Cerebellar nuclear complex (tissue), 1 donor: ENCODE results near the gene ATP6V0A1.
"Not testable (repeated sequence)": the region's sequence is repeated elsewhere in the genome, so short reads cannot be mapped to it uniquely, and the experiment has no call there.

ENCODE experiments used
- DNase-seq, 2 experiments: peaks; one replicate each; lab custom pipeline; 2025; lab: John Stamatoyannopoulos, UW

The ATP6V0A1 gene

DNA sequence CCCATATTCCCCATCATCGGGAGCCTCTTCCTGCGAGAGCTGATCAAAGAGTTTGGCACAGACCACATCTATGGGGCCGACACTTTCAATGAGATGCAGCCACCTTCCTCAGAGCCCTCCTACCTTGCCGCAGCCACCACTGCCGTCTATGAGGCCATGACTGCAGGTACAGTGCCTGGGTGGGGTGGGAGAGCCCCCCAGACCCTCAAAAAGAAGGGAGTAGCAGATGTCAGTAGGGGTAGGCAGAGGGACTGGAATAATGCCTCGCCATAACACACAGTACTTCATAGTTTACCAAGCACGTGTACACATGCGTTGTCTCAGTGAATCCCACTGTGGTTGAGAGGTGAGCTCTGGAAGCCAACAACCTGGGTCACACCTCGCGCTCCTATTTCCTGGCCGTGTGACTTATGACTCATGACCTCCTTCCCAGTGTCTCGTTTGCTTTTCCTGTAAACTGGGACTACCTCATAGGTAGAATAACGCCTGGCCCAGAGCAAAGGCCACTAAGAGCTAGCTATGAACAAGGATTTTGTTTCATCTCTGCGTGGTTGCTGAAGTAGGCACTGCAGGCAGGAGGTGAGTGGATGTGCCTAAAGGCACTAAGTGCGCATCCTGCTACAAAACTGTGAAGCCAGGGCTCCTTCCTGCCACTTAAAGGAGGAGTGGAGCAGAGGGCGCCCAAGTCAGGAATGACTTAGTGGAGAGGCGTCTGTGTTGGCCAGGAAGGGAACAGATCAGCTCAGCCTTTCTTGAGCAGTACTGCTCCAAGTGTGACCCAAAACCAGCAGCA is 82.6 kb downstream of the ATP6V0A1 start:
- no peak for DNase-seq

DNA sequence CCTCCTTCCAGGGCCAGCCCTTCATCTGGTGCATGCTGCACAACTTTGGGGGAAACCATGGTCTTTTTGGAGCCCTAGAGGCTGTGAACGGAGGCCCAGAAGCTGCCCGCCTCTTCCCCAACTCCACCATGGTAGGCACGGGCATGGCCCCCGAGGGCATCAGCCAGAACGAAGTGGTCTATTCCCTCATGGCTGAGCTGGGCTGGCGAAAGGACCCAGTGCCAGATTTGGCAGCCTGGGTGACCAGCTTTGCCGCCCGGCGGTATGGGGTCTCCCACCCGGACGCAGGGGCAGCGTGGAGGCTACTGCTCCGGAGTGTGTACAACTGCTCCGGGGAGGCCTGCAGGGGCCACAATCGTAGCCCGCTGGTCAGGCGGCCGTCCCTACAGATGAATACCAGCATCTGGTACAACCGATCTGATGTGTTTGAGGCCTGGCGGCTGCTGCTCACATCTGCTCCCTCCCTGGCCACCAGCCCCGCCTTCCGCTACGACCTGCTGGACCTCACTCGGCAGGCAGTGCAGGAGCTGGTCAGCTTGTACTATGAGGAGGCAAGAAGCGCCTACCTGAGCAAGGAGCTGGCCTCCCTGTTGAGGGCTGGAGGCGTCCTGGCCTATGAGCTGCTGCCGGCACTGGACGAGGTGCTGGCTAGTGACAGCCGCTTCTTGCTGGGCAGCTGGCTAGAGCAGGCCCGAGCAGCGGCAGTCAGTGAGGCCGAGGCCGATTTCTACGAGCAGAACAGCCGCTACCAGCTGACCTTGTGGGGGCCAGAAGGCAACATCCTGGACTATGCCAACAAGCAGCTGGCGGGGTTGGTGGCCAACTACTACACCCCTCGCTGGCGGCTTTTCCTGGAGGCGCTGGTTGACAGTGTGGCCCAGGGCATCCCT is 84.8 kb downstream of the ATP6V0A1 start:
- DNase-seq, result no peak

DNA sequence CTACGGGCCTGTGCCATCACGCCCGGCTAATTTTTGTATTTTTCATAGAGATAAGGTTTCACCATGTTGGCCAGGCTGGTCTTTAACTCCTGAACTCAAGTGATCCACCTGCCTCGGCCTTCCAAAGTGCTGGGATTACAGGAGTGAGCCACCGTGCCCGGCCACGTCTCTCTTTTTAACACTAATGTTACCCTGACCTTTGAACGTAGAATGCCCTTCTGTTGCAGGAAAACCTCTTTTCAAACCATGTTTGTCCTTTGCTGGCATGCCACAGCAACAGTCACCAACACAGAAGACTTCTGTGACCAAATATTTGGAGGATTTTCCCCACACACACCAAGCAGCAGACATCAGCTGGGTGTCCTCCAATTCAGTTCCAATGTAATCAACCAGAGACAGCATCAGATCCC is 86.2 kb downstream of the ATP6V0A1 start:
- no peak for DNase-seq

DNA sequence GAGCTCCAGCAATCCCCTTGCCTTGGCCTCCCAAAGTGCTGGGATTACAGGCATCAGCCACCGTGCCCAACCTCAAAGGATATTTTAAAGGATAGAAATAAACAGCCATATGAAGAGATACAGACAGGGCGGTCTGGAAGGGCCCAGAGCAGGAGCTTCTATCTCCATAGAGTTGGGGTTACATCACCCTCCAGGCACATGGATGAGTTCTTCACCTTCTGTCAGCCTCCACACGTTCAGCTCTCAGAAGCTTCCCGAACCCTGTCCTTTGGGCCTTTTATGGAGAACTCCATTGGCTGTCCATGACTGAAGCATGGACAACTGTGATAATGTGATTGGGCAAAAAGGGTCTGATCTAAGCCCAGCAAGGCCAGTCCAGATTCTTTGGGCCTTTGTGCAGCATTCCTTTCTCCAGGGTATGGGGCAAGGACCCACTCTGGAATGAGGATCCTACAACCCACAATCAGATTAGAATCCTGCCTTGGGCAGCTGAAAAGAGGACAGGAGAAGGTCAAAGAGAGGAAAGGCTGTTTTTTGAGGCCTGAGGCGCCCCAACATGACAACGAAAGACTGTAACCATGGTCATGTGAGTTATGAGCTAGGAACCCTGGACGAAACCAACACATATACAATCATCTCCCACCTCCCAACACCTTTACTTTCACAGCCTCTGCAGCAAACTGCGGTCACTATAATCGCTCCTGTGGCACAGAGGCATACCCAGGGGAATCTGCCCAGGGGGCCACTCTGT is 87.3 kb downstream of the ATP6V0A1 start:
- DNase-seq, result not testable (repeated sequence)

- no peak for DNase-seq
Measured at GRCh38 chr17:42547001-42547461, 88.4 kb downstream of the ATP6V0A1 start.

DNA sequence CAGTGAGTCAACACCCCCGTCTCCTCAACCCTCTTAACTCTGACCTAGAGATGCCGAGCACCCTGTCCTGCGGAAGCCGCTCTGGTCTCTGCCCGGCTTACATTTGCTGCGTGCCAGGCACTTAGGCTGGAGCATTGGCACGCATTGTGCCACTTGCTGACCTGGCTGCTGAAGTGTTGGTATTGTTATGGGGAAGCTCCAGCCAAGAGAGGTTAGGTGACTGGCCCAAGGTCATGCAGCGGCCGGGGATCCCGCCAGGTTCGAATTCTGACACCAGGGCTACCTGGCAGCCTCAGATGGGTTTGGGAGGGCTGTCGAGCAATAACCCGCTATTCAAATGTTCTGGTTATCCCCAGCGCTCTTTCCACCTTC is 89.0 kb downstream of the ATP6V0A1 start:
- DNase-seq, result no peak

DNA sequence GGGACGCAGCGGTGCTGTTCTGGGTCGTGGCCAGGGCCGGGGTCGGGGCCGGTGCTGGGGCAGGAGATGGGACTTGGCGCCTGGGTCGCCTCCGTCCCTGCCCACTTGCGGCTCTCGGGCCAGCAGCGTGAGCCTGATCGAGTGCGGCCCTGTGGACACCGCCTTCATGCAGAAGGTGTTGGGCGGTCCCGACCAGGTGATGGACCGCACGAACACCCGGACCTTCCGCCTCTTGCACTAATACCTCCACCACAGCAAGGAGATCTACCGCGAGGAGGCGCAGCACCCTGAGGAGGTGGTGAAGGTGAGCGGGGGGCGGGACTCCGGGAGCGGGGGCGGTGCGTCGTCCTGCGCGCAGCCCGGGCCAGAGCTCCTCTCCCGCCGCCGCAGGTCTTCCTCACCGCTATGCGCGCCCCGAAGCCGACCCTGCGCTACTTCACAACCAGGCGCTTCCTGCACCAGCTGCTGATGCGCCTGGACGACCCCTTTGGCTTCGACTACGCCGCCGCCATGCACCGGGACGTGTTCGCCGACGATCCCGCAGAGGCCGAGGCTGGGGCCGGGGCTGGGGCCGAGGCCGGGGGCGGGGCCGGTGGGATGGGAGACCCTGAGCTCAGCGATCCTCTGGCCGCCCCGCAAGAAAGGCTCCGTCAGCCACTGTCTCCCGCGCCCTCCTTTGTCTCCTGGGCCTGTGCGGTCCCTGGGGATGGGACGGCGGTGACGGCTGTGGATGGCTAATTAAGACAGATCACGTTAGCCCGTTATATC is 89.6 kb downstream of the ATP6V0A1 start:
- no peak for DNase-seq

GRCh38 chr17:42548993-42549755 is 90.5 kb downstream of the ATP6V0A1 start:
- no peak for DNase-seq

DNA sequence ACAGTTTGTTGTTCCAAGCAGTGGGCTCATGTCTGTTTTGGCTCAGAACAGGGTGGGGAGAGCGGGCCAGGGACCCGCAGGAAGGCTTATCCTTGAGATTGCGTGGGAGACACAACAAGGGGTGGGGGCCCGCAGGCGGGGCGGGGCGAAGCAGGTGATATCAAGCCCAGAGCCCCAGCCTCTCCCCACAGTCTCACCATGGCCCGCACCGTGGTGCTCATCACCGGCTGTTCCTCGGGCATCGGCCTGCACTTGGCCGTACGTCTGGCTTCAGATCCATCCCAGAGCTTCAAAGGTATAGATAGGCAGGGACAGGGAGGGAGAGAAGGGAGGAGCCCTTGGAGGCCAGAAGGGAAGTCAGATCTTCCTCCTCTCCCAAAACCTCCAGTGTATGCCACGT is 94.1 kb downstream of the ATP6V0A1 start, which contains the start of gene HSD17B1:
Gene HSD17B1, plus strand, starts transcription at position 188 of the 400 bp plus-strand sequence. Its CDS starts 11 bp downstream, at position 199.
- not testable (repeated sequence) for DNase-seq

GRCh38 chr17:42553161-42553818 is 94.6 kb downstream of the ATP6V0A1 start:
- no peak for DNase-seq

DNA sequence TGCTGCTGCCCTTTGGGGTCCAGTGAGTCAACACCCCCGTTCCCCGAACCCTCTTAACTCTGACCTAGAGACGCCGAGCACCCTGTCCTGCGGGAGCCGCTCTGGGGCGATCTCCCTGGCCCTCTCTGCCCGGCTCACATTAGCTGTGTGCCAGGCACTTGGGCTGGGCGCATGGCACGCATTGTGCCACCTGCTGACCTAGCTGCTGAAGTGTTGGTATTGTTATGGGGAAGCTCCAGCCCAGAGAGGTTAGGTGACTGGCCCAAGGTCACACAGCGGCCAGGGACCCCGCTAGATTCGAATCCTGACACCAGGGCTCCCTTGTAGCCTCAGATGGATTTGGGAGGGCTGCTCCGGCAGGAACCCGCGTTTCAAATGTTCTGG is 95.2 kb downstream of the ATP6V0A1 start:
- no peak for DNase-seq

- DNase-seq, result peak in 1 of 2 experiments; percentile 53
Measured at GRCh38 chr17:42554250-42555121, 95.8 kb downstream of the ATP6V0A1 start.

DNA sequence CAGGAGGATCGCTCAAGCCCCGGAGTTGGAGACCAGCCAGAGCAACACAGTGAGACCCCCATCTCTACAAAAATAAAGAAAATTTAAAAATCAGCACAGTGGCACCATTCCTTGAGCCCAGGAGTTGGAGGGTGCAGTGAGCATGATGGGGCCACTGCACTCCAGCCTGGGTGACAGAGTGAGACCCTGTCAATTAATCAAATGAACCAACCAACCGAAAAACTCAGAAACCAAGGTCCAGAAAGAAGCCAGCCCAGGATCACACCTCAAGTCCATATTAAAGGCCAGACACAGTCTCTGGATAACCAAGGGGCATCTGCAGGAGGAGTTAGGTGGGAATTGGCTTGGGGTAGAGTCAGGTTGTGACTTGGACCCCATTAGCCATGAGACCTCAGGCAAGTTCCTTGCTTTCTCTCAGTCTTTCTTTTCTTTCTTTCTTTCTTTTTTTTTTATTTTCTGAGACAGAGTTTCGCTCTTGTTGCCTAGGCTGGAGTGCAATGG is 96.5 kb downstream of the ATP6V0A1 start:
- no peak for DNase-seq

- not testable (repeated sequence) for DNase-seq
Measured at GRCh38 chr17:42555961-42556617, 97.4 kb downstream of the ATP6V0A1 start.

- DNase-seq, result no peak
Measured at GRCh38 chr17:42559075-42559474, 100.4 kb downstream of the ATP6V0A1 start.

DNA sequence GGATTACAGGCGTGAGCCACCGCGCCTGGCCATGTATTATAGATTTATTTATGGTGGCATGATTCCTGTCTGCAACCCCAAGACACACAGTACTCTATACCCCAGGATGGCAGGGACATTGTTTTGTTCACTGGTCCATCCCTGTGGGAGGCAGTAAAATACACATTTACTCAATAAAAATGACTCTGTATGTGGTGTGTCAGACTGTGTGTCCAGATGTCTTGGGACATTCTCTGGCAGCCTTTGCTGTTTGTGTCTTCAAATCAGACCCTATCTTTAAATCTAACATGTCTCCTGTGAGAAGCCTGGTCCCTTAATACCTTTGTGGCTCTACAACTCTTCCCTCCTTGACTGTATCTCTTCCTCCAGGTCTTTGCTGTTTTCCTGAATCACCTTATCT is 101.6 kb downstream of the ATP6V0A1 start:
- no peak for DNase-seq

DNA sequence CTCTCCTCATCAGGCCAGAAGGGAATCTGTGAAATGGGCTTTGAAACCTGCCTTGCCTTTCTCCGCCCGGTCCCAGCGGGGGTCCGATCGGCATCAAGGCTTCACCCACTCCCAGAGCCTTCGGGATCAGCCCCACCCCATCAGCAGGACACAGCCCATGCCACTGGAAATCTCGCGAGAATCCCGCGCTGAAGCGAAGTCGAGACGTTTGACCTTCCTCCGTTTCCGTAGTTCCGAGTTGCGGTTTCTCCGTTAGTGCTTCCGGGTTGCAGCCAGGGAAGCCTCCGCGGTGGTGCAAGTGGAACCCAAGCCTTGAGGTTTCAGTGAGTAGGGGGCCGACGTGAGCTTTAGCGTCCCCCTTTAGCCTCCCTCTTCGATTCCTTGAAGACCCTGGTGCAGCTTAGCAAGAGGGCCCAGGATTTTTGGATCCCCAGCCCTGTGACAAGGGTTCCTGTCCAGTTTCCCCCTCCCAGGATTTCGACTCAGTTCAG is 103.3 kb downstream of the ATP6V0A1 start, which contains the start of gene COASY:
Gene COASY, plus strand, starts transcription at position 252 of the 491 bp plus-strand sequence. CDS start 475 bp downstream, outside the sequence.
- DNase-seq, result peak; percentile 46 to 76
